Psoas muscle (tissue), 8 donors: Measurements from ENCODE around the gene FGF14. TPM values are rescaled to one million over a fixed set of nuclear protein-coding genes. Genes with fewer than 3 reads are reported as not detected.

Experiments
- ATAC-seq, 4 donors: fragments of 200-7000 bp; cut with Tn5 transposase; one replicate each; pipeline ENCODE4 v1.9.1; 2020; ENCODE audit warnings: moderate library complexity in 3 of 4, mild to moderate bottlenecking in 2 of 4
- DNase-seq, 2 donors: peaks; one replicate each; pipeline ENCODE4 v3.0.0-alpha.2; 2020
- H3K27ac ChIP-seq: fragments of 200-600 bp; one replicate; pipeline ENCODE4 v1.8.0; 2022
- H3K27me3 ChIP-seq, 3 donors: fragments of 200-600 bp in 1 of 3; one replicate each; pipeline versions ENCODE4 v1.6.1 to v1.8.0; 2013 to 2022; ENCODE audit warnings: low read length in 2 of 3, mild to moderate bottlenecking in 2 of 3, moderate library complexity in 1 of 3; ENCODE audit not compliant: insufficient read depth in 3 of 3
- H3K36me3 ChIP-seq, 2 donors: fragments of 200-600 bp in 1 of 2; one replicate each; pipeline versions ENCODE4 v1.6.1 to v1.8.0; 2013 to 2022; ENCODE audit warnings: low read depth in 1 of 2, mild to moderate bottlenecking in 1 of 2, moderate library complexity in 1 of 2; ENCODE audit not compliant: insufficient read depth in 1 of 2
- H3K4me1 ChIP-seq: fragments of 200-600 bp; one replicate; pipeline ENCODE4 v1.8.0; 2022
- H3K4me3 ChIP-seq: fragments of 200-600 bp; one replicate; pipeline ENCODE4 v1.8.0; 2022; ENCODE audit warnings: mild to moderate bottlenecking
- H3K9me3 ChIP-seq: fragments of 200-600 bp; one replicate; pipeline ENCODE4 v1.8.0; 2022
- WGBS, 3 donors: extraction: QIAGEN DNeasy Blood & Tissue Kit; methylation state at CpG; one replicate each; pipeline versions ENCODE4 v1.1.6 to v1.1.7; 2013; 5-methylcytosine and 5-hydroxymethylcytosine counted together
- intact Hi-C, 2 donors: fragments of 100-400 bp; cut with DNase I; formaldehyde crosslinking; loops; one replicate each; pipeline versions ENCODE4 v1.11.0 to v1.14.2; 2022
- polyA plus RNA-seq, 3 donors: library from polyadenylated mRNA; stranded (reverse); fragments of 200-250 nt; gene quantifications; one replicate each; pipeline ENCODE4 v1.2.3, GENCODE V29; 2013
- total RNA-seq, 4 donors: library from RNA; stranded (reverse); fragmentation: NEBNext Ultra II Directional in 2 of 4; extraction: Animal tissue kit (Norgen Biotek cat#: 25700) in 2 of 4; gene quantifications; one replicate each; pipeline versions ENCODE4 v1.2.1 to v1.2.4, GENCODE V29; 2021 to 2023
- TF ChIP-seq, protein P1 (sequence below): fragments of 200-600 bp; IDR thresholded peaks from one replicate; pipeline ENCODE4 v1.8.0; 2022; ENCODE audit warnings: antibody characterized with exemption
- donor health status: healthy with polysubstance abuse.
- donor health status: DM: no; HTN: no; CAD: no; lungs with moderate emphysema.
- donor health status: Bipolar disorder and iron deficiency.
- donor health status: healthy.
- donor health status: DM: yes; HTN: yes; CAD: no.
- donor health status: DM: no; HTN: no; CAD: no.
- donor health status: DM: no; HTN: no; CAD: no.
- donor health status: DM: yes; HTN: yes; CAD: no.

Gene FGF14
- total and polyA plus RNA-seq, 7 donors, result 0.01 to 0.05 (median 0.02) TPM; not detected in 4

GRCh38 chr13:102000764-102001163, 401.1 kb downstream of the FGF14 start:
- DNase-seq (no peak), ATAC-seq (no peak)
- no peak overlapping the region for H3K4me3 ChIP-seq
- no peaks in the 10 kb centered on the region for H3K36me3 ChIP-seq
- H3K27ac ChIP-seq, result no peak overlapping the region
- H3K27me3 ChIP-seq, result peaks cover 0 to 3% (median 0%) of the 10 kb centered on the region in 3 donors
- intact Hi-C loops, result no loop called here
- H3K4me1 ChIP-seq, result no peaks in the 10 kb centered on the region
- TF ChIP-seq, protein P1, sequence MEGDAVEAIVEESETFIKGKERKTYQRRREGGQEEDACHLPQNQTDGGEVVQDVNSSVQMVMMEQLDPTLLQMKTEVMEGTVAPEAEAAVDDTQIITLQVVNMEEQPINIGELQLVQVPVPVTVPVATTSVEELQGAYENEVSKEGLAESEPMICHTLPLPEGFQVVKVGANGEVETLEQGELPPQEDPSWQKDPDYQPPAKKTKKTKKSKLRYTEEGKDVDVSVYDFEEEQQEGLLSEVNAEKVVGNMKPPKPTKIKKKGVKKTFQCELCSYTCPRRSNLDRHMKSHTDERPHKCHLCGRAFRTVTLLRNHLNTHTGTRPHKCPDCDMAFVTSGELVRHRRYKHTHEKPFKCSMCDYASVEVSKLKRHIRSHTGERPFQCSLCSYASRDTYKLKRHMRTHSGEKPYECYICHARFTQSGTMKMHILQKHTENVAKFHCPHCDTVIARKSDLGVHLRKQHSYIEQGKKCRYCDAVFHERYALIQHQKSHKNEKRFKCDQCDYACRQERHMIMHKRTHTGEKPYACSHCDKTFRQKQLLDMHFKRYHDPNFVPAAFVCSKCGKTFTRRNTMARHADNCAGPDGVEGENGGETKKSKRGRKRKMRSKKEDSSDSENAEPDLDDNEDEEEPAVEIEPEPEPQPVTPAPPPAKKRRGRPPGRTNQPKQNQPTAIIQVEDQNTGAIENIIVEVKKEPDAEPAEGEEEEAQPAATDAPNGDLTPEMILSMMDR, result no peak
- no peaks in the 10 kb centered on the region for H3K9me3 ChIP-seq

DNA sequence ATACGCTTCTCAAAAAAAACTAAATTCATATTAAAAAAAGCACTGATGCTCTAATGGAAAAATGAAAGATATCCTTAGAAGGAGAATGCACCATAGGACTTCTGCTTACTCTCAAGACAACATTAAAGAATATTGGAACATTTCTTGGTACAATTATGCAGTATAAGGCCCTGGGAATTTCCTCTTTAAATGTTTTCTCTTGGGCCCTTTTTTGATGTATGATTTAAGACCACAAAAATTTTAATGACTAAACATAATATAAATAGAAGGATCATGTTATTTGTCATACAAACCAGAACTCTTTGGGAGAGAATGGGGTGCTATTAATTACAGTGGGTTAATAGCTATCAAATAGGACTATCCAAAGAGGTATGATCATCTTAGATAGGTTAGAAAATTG, 403.7 kb downstream of the FGF14 start:
- Histone ChIP-seq H3K4me1 (no peaks in the 10 kb centered on the region), H3K4me3 (no peak overlapping the region), H3K27ac (no peak overlapping the region), H3K27me3 (peaks cover 0 to 3% (median 0%) of the 10 kb centered on the region in 3 donors), H3K9me3 (no peaks in the 10 kb centered on the region), H3K36me3 (no peaks in the 10 kb centered on the region)
- TF ChIP-seq, protein P1, result no peak
- WGBS, 3 donors, result 93 to 98% (median 94%) methylated on average over 1 of the region's 1 CpG
- DNase-seq, result no peak
- ATAC-seq, result no peak
- intact Hi-C loops, result no loop called here

GRCh38 chr13:101996954-101997353, 404.9 kb downstream of the FGF14 start:
- no peak for ATAC-seq
- Histone ChIP-seq H3K27me3 (peaks cover 0 to 3% (median 0%) of the 10 kb centered on the region in 3 donors), H3K4me1 (no peaks in the 10 kb centered on the region), H3K27ac (no peak overlapping the region), H3K36me3 (no peaks in the 10 kb centered on the region), H3K9me3 (no peaks in the 10 kb centered on the region), H3K4me3 (no peak overlapping the region)
- intact Hi-C loops, result no loop called here
- DNase-seq, result no peak
- TF ChIP-seq, protein P1, result no peak
- WGBS, 3 donors, result 72 to 88% (median 80%) methylated on average over 3 of the region's 3 CpGs

DNA sequence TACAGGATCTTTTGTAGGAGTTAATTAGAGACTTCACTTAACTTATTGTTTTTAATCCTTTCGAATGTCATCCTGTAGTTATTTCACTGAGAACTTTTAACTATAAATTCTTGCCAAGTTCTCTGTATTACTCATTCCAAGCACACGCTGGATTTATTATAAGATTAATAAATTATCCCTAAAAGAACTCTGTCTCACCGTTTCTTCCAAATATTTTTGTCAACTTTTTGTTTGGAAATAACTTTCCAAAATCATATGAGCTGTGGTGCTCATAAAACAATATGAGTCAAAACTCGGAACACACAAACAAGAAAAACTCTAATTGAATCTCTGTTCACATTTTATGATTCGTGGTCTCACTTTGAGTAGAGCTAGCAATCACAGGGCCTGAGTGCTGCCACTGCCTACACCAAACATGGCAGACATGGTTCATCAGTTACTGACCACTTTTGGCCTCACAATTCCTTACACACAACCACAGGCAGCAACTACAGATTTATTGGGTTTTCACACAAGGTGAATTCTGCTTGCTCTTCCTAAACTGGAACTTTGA, 412.0 kb downstream of the FGF14 start:
- H3K27ac ChIP-seq, result no peak overlapping the region
- no peak for ATAC-seq

More for the DNA sequence above, 412.0 kb downstream of the FGF14 start:
- Histone ChIP-seq H3K27me3 (no peaks in the 10 kb centered on the region), H3K4me3 (no peak overlapping the region), H3K4me1 (no peaks in the 10 kb centered on the region), H3K36me3 (no peaks in the 10 kb centered on the region), H3K9me3 (no peaks in the 10 kb centered on the region)
- TF ChIP-seq, protein P1, result no peak
- intact Hi-C loops, result no loop called here
- 48 to 59% (median 49%) methylated on average over 5 of the region's 5 CpGs for WGBS, 3 donors
- no peak for DNase-seq
